K562 (cell line): Measurements from ENCODE around the gene PPP1R14D. TPM values are rescaled to one million over a fixed set of nuclear protein-coding genes. Genes with fewer than 3 reads are reported as not detected.

Experiments
- FOXP1 ChIP-seq: sonication (generic); formaldehyde crosslinking; IDR thresholded peaks from 2 replicates; pipeline ENCODE4 v1.8.0; 2022; ENCODE audit warnings: mild to moderate bottlenecking, missing genetic modification reagents
- LCOR ChIP-seq: sonication (generic); formaldehyde crosslinking; IDR thresholded peaks from 2 replicates; pipeline ENCODE4 v1.8.0; 2022; ENCODE audit warnings: mild to moderate bottlenecking, missing genetic modification reagents
- MCM5 ChIP-seq: fragments of 450-650 bp; IDR thresholded peaks from 2 replicates; pipeline ENCODE4 v1.6.1; 2016; ENCODE audit warnings: low read depth
- NFIX ChIP-seq: fragments of 250-450 bp; sonication (Bioruptor Pico); IDR thresholded peaks from 2 replicates; pipeline ENCODE4 v1.4.0; 2020; ENCODE audit warnings: low read depth, mild to moderate bottlenecking, moderate library complexity
- POLR2A ChIP-seq: fragments of 450-650 bp; conservative IDR thresholded peaks from 2 replicates; pipeline ENCODE4 v1.6.1; 2016
- PPARD ChIP-seq: fragments of 250-450 bp; sonication (Bioruptor Pico); IDR thresholded peaks from 2 replicates; pipeline ENCODE4 v1.8.0; 2022; ENCODE audit warnings: inconsistent platforms, mild to moderate bottlenecking, moderate library complexity
- RBM25 ChIP-seq: fragments of 200-400 bp; formaldehyde crosslinking; IDR thresholded peaks from 2 replicates; pipeline ENCODE4 v1.6.1; 2018; ENCODE audit warnings: low read length, low read depth, moderate library complexity; ENCODE audit not compliant: severe bottlenecking
- RFX1 ChIP-seq: fragments of 450-650 bp; IDR thresholded peaks from 2 replicates; pipeline ENCODE4 v1.6.1; 2016; ENCODE audit warnings: mild to moderate bottlenecking, moderate library complexity
- SMAD1 ChIP-seq: fragments of 150-350 bp; IDR thresholded peaks from 2 replicates; pipeline ENCODE4 v1.6.1; 2014; ENCODE audit warnings: low read length, low read depth; ENCODE audit not compliant: partially characterized antibody
- U2AF2 ChIP-seq: fragments of 200-400 bp; formaldehyde crosslinking; optimal IDR thresholded peaks from 2 replicates; pipeline ENCODE3; 2017; ENCODE audit warnings: low read depth, mild to moderate bottlenecking, low read length
- UBTF ChIP-seq, 2 experiments: IDR thresholded peaks; 2 replicates each; pipeline ENCODE4 v1.6.1; 2012; ENCODE audit warnings: improper control_type of control experiment in 2 of 2, low read depth in 2 of 2, low read length in 2 of 2, borderline replicate concordance in 1 of 2
- ZBTB40 ChIP-seq, 2 experiments: fragments of 450-650 bp in 1 of 2; sonication (generic) in 1 of 2; formaldehyde crosslinking in 1 of 2; IDR thresholded peaks; 2 replicates each; pipeline versions ENCODE4 v1.7.1 to v1.9.0; 2016 to 2022; ENCODE audit warnings: inconsistent platforms in 1 of 2, mild to moderate bottlenecking in 1 of 2, missing genetic modification reagents in 1 of 2
- ZNF121 ChIP-seq: sonication (generic); formaldehyde crosslinking; conservative IDR thresholded peaks from 2 replicates; pipeline ENCODE4 v1.8.0; 2022; ENCODE audit warnings: missing genetic modification reagents
- ZNF280B ChIP-seq: fragments of 250-450 bp; sonication (Bioruptor Pico); IDR thresholded peaks from 2 replicates; pipeline ENCODE4 v1.5.1; 2021; ENCODE audit warnings: mild to moderate bottlenecking
- ZNF764 ChIP-seq: fragments of 250-450 bp; sonication (Bioruptor Pico); IDR thresholded peaks from 2 replicates; pipeline ENCODE4 v1.4.0; 2020; ENCODE audit warnings: low read depth, mild to moderate bottlenecking, moderate library complexity
- ZSCAN32 ChIP-seq: fragments of 450-650 bp; formaldehyde crosslinking; IDR thresholded peaks from 2 replicates; pipeline ENCODE4 v1.4.0; 2020; ENCODE audit warnings: mild to moderate bottlenecking, moderate library complexity
- polyA plus RNA-seq, 8 experiments: library from polyadenylated mRNA; depleted of rRNA in 4 of 8; stranded (reverse) in 5 of 8; unstranded in 3 of 8; fragments of >200 nt; fragmentation: Nextera tagmentation in 2 of 8; fragmentation: Illumina TruSeq in 1 of 8; extraction: Ambion mirVana in 2 of 8; extraction: Trizol in 1 of 8; gene quantifications; 2 replicates each; pipeline versions ENCODE4 v1.2.1 to v1.2.3, GENCODE V29; 2011 to 2014; ENCODE audit warnings: inconsistent platforms in 1 of 8, missing spikeins in 1 of 8
- total RNA-seq, 7 experiments: library from RNA; depleted of rRNA in 6 of 7; stranded (reverse); fragments of >200 nt in 6 of 7; fragmentation: Illumina TruSeq in 2 of 7; extraction: Trizol in 2 of 7; gene quantifications; 2 replicates each; pipeline versions ENCODE4 v1.2.1 to v1.2.3, GENCODE V29; 2011 to 2021; ENCODE audit warnings: low replicate concordance in 1 of 7

Gene PPP1R14D
- total and polyA plus RNA-seq, 9 of the 15 experiments (the other 6 are each of a cell fraction or from before 2014, with no cell fraction given): 0.11 to 0.18 TPM; not detected in 7

- TF ChIP-seq ZBTB40 (IDR thresholded peaks at IDR 0.05) (no peak), ZBTB40 (CRISPR knock-in tag; IDR thresholded peaks at IDR 0.05) (no peak), MCM5 (no peak), U2AF2 (no peak), NFIX (no peak), LCOR (no peak), ZNF121 (CRISPR knock-in tag) (no peak), UBTF (IDR thresholded peaks at IDR 0.05; ENCODE audit: borderline replicate concordance in 1 of 2, low read depth in 2 of 2, low read length in 2 of 2) (no peak), SMAD1 (no peak), FOXP1 (CRISPR knock-in tag) (no peak), ZNF764 (CRISPR knock-in tag) (no peak), RBM25 (no peak), ZNF280B (CRISPR knock-in tag) (no peak), RFX1 (no peak), POLR2A (no peak), PPARD (no peak), ZSCAN32 (CRISPR knock-in tag) (no peak)
Observed at GRCh38 chr15:40857601-40858341, 29.3 kb upstream of the PPP1R14D start (continued).
